ENCODE data around the gene ANKRD44.
"Not testable (repeated sequence)": the region's sequence is repeated elsewhere in the genome, so short reads cannot be mapped to it uniquely, and the experiment has no call there.

ANKRD44 gene

DNA sequence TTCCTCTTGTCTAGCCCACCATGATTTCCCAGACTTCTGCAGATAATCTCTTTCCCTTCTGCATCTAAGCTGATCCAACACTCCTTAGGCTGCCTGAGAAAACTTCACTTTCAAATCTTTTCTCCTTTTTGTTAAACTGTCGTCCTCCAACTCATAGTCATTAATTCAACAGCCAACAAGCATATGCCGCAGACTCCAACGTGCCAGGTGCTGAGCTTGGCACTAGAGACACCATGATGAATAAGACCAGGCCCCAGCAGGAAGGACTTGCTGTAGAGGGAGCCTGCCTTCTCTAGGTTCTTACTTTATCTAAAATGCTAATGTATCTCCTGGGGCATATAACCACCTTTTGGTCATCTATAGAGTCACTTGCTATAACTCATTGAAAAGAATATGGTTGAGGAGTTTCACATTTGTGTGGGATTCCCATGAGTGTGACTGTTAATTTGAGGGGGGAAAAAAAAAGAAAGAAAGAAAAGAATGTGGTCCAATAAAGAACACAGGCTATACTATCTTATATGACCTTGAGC lies 51.0 kb downstream of the ANKRD44 start:
- no peak for DNase-seq (ENCODE audit: low read depth)

GRCh38 chr2:197258580-197258979 lies 52.0 kb downstream of the ANKRD44 start:
- no peak for DNase-seq (ENCODE audit: low read depth)

DNA sequence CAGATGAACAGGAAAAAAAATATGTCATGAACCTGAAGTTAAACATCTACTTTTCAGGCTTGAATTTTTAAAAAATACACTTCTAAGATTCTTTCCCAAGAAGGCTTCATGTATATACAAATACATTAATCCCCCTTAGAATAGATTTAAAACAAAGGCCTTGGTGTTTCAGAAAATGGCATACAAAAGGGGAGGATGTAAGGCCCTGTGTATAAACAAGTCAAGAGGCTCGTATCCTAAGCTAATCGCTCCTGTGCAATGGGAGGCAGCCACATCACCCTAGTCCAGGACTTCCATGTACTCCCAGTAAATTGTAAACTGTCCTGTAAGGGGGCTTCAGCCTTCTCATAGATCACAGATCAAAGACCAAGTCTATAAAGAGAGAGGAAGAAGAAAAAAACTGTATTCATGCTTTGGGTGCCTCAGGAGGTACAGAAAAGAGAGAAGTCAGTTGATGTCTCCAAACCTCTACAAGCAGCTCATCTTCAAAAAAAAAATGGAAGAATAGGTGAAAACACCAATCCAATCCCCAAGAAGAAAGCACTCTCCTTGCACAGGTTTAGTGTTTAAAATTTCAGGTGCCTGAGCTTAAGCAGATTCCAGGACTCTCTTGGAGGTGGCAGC lies 53.9 kb downstream of the ANKRD44 start:
- no peak for DNase-seq (ENCODE audit: low read depth)

GRCh38 chr2:197256021-197256420 lies 54.6 kb downstream of the ANKRD44 start:
- no peak for DNase-seq (ENCODE audit: low read depth)

GRCh38 chr2:197255543-197255942 lies 55.0 kb downstream of the ANKRD44 start:
- peak; percentile 48 for DNase-seq (ENCODE audit: low read depth)

GRCh38 chr2:197254776-197255530 lies 55.6 kb downstream of the ANKRD44 start:
- DNase-seq (ENCODE audit: low read depth): no peak

- no peak for DNase-seq (ENCODE audit: low read depth)
Observed at GRCh38 chr2:197251576-197251975, 59.0 kb downstream of the ANKRD44 start.

DNA sequence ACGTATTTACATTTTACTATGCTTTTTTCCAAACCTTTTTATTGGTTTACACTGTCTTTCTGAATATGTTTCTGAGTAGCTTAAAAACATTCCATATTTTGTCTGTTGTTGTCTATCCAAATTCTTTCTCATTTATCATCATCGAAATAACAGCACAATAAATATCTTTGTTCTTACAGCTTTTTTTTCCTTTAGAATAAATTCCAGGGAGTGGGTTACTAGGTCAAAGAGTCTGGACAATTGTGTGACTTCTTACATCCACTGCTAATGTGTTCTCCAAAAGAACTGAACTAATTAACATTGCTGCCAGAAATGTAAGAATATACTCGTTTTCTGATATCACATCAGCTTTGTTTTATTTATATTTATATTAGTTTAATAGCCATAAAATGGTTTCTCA lies 59.4 kb downstream of the ANKRD44 start:
- DNase-seq (ENCODE audit: low read depth): no peak

DNA sequence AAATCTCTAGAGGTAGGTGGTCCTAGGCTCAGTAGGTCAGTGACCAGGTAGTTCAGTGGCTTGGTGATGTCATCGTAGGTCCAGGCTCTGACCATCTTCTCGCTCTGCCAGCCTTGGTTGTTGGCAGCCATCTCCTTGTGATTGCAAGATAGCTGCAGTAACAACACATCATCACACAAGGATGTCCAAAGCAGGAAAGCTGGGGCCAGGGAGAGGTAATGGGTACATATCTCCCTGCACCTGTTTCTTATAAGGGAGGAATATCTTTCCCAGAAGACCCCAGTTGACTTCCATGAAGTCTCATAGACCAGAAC lies 60.5 kb downstream of the ANKRD44 start:
- DNase-seq (ENCODE audit: low read depth): no peak

DNA sequence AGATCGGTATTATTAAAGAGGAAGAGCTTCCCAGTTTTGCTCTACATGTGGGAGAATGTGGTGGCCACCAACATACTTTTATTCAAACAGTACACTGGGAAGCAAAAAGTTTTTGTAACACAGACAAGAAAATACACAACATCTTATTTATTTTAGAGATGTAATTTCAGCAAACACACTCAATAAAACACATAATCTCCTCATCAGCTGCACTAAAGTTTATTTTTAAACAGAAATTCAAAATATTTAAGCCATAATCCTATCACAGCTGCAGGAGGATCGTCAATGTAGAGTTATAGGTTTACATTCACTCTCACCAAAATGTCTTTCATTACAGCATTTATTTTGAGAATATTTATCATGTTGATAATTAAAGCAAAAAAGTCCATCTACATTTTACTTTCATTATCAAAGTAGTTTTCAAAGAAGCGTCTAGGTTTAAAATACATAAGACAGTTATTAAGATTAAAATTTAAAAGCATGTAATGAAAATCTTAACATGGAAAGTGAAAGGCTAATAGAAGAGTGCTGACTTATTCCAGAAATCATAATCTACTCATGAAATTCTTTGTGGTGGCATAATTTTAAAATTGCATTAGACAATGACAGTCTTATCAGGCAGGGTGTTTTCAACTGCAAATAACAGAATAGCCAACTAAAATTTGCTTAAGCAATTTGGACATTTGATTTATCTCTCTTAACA lies 61.0 kb downstream of the ANKRD44 start:
- DNase-seq (ENCODE audit: low read depth): no peak

DNA sequence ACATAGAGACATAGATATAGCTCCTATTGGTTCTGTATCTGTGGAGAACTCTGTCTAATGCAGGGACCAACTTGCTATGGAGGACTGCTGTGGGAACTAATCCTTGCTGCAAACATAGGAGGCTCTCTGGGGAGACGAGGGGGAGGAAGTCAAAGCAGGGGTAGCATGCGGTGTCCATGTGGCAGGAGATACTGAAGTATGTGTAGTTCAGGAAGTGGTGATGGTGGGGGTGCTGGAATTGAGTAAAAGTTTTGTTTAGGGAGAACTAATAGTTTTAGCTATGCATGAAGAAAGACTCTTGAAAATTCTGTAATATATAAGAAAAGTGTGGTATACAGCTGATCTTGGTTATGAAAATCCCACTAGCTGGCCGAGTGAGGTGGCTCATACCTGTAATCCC lies 62.0 kb downstream of the ANKRD44 start:
- DNase-seq (ENCODE audit: low read depth): no peak

GRCh38 chr2:197248001-197248401 lies 62.6 kb downstream of the ANKRD44 start:
- DNase-seq (ENCODE audit: low read depth): no peak

- no peak for DNase-seq (ENCODE audit: low read depth)
Observed at GRCh38 chr2:197247083-197247482, 63.5 kb downstream of the ANKRD44 start.

GRCh38 chr2:197245829-197246804 lies 64.5 kb downstream of the ANKRD44 start:
- no peak for DNase-seq (ENCODE audit: low read depth)

DNA sequence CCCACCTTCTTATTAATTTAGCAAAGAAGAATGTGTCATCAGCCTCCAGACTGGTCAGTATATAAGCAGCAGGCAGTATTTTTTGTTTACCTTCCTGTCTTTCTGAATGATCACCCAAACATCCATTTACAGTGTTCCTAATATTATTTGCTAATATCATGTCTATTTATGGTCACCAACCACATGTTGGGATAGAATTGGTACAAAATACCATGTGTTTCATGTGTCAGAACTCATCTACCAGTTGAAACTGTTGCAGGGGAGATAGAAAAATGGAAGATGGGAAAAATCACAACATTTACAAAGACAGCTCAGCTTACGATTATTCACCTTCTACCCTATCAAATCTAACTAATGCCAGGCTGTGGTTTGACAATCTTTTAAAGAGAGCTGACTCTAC lies 66.2 kb downstream of the ANKRD44 start:
- DNase-seq (ENCODE audit: low read depth): no peak

DNA sequence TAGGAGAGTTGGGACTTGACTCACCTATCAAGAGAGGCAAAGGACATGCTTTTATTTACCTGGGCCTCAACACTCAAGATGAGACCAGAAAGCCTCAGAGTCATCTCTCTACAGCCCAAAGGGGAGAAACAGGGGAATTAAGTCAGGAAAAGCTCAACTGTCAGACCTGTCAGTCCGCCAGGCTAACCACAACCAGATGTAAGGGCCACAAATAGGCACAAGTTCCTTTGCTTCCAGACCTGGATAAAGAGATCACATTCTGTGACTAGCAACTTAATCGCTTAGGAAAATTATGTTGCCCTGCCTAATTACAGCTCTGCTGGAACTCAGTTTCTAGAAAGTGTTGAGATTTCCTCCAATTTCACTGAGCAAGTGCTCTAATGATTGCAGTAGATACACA lies 67.9 kb downstream of the ANKRD44 start:
- no peak for DNase-seq (ENCODE audit: low read depth)

DNA sequence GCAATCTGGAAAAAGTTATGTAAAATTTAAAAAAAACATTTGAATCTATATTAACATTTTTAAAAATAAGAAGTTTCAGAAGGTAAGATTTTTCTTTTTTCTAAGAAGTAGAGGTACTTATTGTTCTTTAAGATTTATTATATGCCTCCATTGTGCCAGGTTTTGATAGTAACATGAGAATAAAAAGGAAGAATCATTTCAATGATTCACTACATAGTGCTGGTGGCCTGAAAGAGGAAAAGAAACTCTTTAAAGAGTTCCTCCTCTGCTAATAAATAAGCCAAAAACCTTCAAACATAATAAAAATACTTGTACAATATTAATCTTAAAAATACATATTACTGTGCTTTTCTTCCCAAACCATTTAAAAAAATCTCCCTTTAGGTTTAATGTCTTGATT lies 69.0 kb downstream of the ANKRD44 start:
- DNase-seq (ENCODE audit: low read depth): no peak

DNA sequence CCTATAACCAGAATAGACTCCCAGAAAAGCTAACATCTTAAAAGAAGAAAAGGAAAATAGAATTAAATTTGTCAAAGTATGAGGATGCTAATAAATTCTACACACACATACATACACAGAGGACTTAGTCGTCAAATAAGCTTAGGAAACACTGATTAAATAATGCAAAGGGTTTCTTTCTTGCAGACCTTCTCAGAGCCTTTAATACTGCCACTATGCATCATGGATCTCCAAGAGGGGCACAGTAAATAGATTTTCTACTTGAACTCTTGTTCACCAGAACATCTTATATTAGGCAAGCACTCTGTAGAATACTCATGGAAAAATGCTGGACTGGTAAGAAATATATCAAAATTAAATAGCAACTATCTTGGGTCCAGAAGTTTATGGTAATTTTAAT lies 69.4 kb downstream of the ANKRD44 start:
- no peak for DNase-seq (ENCODE audit: low read depth)

DNA sequence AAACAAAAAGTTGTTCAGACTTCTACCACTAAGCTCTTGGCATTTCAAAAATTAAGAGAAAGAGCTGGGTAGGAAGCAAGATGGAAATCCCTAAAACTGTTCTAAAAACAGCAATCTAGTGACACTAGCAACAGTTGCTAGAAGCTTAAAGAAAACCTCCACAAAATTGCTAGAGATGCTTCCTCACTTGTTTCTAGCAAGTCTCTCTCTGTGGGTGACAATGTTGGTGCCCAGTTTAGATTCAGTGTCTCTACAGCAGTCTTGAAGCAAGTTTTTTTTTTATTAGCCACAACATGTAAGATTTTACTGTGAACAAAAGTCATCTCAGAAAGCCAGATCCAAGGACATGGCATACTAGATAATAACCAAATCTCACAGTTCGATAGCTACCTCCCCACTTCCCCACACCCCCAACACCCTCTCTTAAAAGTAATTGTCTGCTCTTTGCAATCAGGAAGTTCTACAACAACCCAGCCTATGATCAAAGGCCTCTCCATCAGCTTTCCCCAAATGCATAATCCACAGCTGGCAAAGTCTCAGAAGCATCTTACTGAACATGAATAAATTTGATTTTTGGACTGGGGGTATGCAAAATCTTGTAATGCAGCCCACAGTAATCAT lies 70.0 kb downstream of the ANKRD44 start:
- DNase-seq (ENCODE audit: low read depth): no peak

GRCh38 chr2:197240018-197240417 lies 70.6 kb downstream of the ANKRD44 start:
- DNase-seq (ENCODE audit: low read depth): not testable (repeated sequence)

DNA sequence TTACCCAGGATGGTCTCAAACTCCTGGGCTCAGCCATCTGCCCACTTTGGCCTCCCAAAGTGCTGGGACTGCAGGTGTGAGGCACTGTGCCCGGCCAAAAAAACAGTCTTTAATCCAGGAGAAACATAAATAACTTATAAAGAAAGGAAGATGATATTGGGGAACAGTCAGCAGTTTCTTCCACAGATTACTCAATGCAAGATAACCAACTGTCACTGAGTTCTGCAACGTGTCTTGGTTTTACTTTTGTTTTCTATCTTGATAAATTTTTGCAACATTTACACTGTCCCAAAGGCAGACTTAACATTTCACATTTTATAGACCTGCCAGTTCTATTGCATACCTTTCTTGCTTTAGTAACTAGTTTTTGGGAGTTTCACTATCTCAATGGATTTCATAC lies 71.1 kb downstream of the ANKRD44 start:
- no peak for DNase-seq (ENCODE audit: low read depth)

DNA sequence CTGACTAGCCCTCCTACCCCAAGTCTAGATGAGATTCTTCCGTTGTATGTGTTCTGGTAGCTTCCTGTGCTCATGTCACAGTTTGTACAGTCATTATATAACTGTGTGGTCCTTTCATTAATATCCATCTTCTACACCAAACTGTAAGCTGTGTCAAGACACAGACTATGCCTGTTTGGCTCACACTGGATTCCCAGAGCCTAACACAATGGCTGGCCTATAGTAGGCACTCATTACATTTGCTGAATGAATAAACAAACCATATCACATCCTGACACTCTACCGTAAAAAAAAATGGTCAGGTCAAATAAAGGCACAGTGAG lies 72.6 kb downstream of the ANKRD44 start:
- no peak for DNase-seq (ENCODE audit: low read depth)
